Activated CD8-positive, alpha-beta T cell treated with anti-CD3 and anti-CD28 coated beads for 36 hours (primary cell): Measurements from ENCODE around the gene TFPI2. TPM values are rescaled to one million over a fixed set of nuclear protein-coding genes. Genes with fewer than 3 reads are reported as not detected.

Experiments
- ATAC-seq: fragments of 200-7000 bp; cut with Tn5 transposase; one replicate; pipeline ENCODE4 v1.10.0; 2021; ENCODE audit warnings: mild to moderate bottlenecking, moderate library complexity
- CTCF ChIA-PET: fragments of 350-600 bp; sonication (Branson Sonifier 250); formaldehyde crosslinking; loops from one replicate; lab custom pipeline; 2021; ENCODE audit warnings: antibody characterized with exemption; lab: Charles Lee
- POLR2A ChIA-PET: fragments of 350-600 bp; sonication (Branson Sonifier 250); formaldehyde crosslinking; loops from one replicate; lab custom pipeline; 2021; ENCODE audit warnings: antibody characterized with exemption; lab: Charles Lee
- DNase-seq: peaks from one replicate; pipeline ENCODE4 v3.0.0-alpha.2; 2020
- H3K27ac Mint-ChIP-seq: one replicate; pipeline ENCODE4 v1.8.0; 2021; ENCODE audit warnings: mild to moderate bottlenecking, mixed read lengths
- H3K27me3 Mint-ChIP-seq: one replicate; pipeline ENCODE4 v1.8.0; 2021; ENCODE audit warnings: mixed read lengths
- H3K36me3 Mint-ChIP-seq: one replicate; pipeline ENCODE4 v1.8.0; 2021; ENCODE audit warnings: low read depth, mixed read lengths
- H3K4me1 Mint-ChIP-seq: one replicate; pipeline ENCODE4 v1.8.0; 2021; ENCODE audit warnings: low read depth, mixed read lengths
- H3K4me3 Mint-ChIP-seq: one replicate; pipeline ENCODE4 v1.8.0; 2021; ENCODE audit warnings: mild to moderate bottlenecking, moderate library complexity, mixed read lengths
- H3K9me3 Mint-ChIP-seq: one replicate; pipeline ENCODE4 v1.8.0; 2021; ENCODE audit warnings: mixed read lengths
- CTCF ChIP-seq: fragments of 200-600 bp; IDR thresholded peaks from one replicate; pipeline ENCODE4 v1.8.0; 2022; ENCODE audit warnings: antibody characterized with exemption, mild to moderate bottlenecking
- intact Hi-C: fragments of 100-400 bp; cut with micrococcal nuclease; formaldehyde crosslinking; loops from one replicate; pipeline ENCODE4 v1.10.0; 2022
- total RNA-seq, 2 experiments: library from RNA; stranded (reverse); gene quantifications; one replicate each; pipeline ENCODE4 v1.2.3, GENCODE V29; 2021

The TFPI2 gene
- total RNA-seq, 2 experiments from 2014 or later: not detected

- Mint-ChIP-seq H3K27ac (no peak overlapping the region), H3K36me3 (no peaks in the 10 kb centered on the region), H3K4me3 (no peak overlapping the region), H3K4me1 (no peaks in the 10 kb centered on the region), H3K9me3 (peaks cover 3% of the 10 kb centered on the region), H3K27me3 (peaks cover 7% of the 10 kb centered on the region)
- intact Hi-C loops: no loop called here
- TF ChIP-seq CTCF: no peak
- ChIA-PET POLR2A (no interaction called here), CTCF (no interaction called here)
- DNase-seq: no peak
- no peak for ATAC-seq
These were observed 34.2 kb downstream of the TFPI2 start for GRCh38 chr7:93856323-93856722.

GRCh38 chr7:93855797-93856196, 34.8 kb downstream of the TFPI2 start:
- Mint-ChIP-seq H3K4me3 (no peak overlapping the region), H3K4me1 (no peaks in the 10 kb centered on the region), H3K36me3 (no peaks in the 10 kb centered on the region), H3K9me3 (peaks cover 3% of the 10 kb centered on the region), H3K27me3 (peaks cover 7% of the 10 kb centered on the region), H3K27ac (no peak overlapping the region)
- DNase-seq (no peak), ATAC-seq (no peak)
- POLR2A ChIA-PET: no interaction called here
- intact Hi-C loops: no loop called here
- CTCF ChIA-PET: no interaction called here
- TF ChIP-seq CTCF: no peak

GRCh38 chr7:93854480-93854879, 36.1 kb downstream of the TFPI2 start:
- Mint-ChIP-seq H3K9me3 (peaks cover 3% of the 10 kb centered on the region), H3K36me3 (no peaks in the 10 kb centered on the region), H3K4me1 (no peaks in the 10 kb centered on the region), H3K27me3 (peaks cover 7% of the 10 kb centered on the region), H3K4me3 (no peak overlapping the region), H3K27ac (no peak overlapping the region)
- ATAC-seq: no peak
- intact Hi-C loops: no loop called here
- ChIA-PET POLR2A (no interaction called here), CTCF (no interaction called here)
- DNase-seq: no peak
- no peak for TF ChIP-seq CTCF

- Mint-ChIP-seq H3K4me1 (no peaks in the 10 kb centered on the region), H3K36me3 (no peaks in the 10 kb centered on the region), H3K4me3 (no peak overlapping the region), H3K9me3 (peaks cover 3% of the 10 kb centered on the region), H3K27me3 (peaks cover 4% of the 10 kb centered on the region), H3K27ac (no peak overlapping the region)
- CTCF ChIA-PET: no interaction called here
- DNase-seq (no peak), ATAC-seq (no peak)
- TF ChIP-seq CTCF: no peak
- intact Hi-C loops: no loop called here
- POLR2A ChIA-PET: no interaction called here
These were observed 39.0 kb downstream of the TFPI2 start for GRCh38 chr7:93851536-93851935.

DNA sequence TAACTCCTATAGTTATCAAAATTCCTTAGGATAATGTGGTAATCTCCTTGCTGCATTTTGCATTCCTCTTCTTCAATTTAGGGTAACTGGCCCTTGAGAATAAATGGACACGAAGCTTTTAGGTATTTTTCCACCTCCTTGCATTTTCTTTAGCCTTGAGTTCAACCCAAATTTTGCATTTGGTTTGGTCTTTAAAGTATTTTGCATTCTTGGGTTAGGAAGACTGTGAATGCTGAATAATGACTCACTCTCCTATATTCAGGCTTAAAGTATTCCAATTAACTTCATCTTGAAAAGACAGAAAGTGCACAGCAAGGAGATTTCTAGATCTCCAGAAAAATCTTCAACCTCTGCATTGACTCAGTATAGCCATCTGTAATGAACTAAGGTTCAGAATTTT, 47.3 kb downstream of the TFPI2 start:
- no peaks in the 10 kb centered on the region for H3K9me3 Mint-ChIP-seq
- no peak for TF ChIP-seq CTCF
- CTCF ChIA-PET: no interaction called here
- no peaks in the 10 kb centered on the region for H3K27me3 Mint-ChIP-seq
- DNase-seq: no peak
- intact Hi-C loops: no loop called here
- H3K4me1 Mint-ChIP-seq: no peaks in the 10 kb centered on the region
- H3K36me3 Mint-ChIP-seq: no peaks in the 10 kb centered on the region
- no peak overlapping the region for H3K27ac Mint-ChIP-seq
- no peak overlapping the region for H3K4me3 Mint-ChIP-seq
- ATAC-seq: no peak
- POLR2A ChIA-PET: no interaction called here
